HG03025 (cell line): ENCODE data around the gene ZNF277.
"Not testable (repeated sequence)": the region's sequence is repeated elsewhere in the genome, so short reads cannot be mapped to it uniquely, and the experiment has no call there.

Experiments
- ATAC-seq: cut with Tn5 transposase; IDR thresholded peaks from one replicate; pipeline ENCODE4 v1.9.1; 2021; ENCODE audit warnings: mild to moderate bottlenecking, moderate library complexity; ENCODE audit not compliant: unreplicated experiment, low FRiP score

ZNF277 gene

GRCh38 chr7:112286250-112287086 lies 80.0 kb downstream of the ZNF277 start:
- ATAC-seq, result peak; percentile 62

GRCh38 chr7:112288301-112288700 lies 81.8 kb downstream of the ZNF277 start:
- no peak for ATAC-seq

- ATAC-seq, result no peak
Observed at GRCh38 chr7:112290065-112290464, 83.6 kb downstream of the ZNF277 start.

GRCh38 chr7:112292162-112292561 lies 85.7 kb downstream of the ZNF277 start:
- no peak for ATAC-seq

- ATAC-seq, result no peak
Observed at GRCh38 chr7:112293416-112293815, 86.9 kb downstream of the ZNF277 start.

GRCh38 chr7:112296432-112296831 lies 89.9 kb downstream of the ZNF277 start:
- ATAC-seq, result no peak

- ATAC-seq, result no peak
Observed at GRCh38 chr7:112297681-112298080, 91.2 kb downstream of the ZNF277 start.

- no peak for ATAC-seq
Observed at GRCh38 chr7:112298543-112299100, 92.1 kb downstream of the ZNF277 start.

GRCh38 chr7:112300072-112300471 lies 93.6 kb downstream of the ZNF277 start:
- no peak for ATAC-seq

GRCh38 chr7:112300831-112301407 lies 94.4 kb downstream of the ZNF277 start:
- ATAC-seq, result no peak

- ATAC-seq, result no peak
Observed at GRCh38 chr7:112302566-112302965, 96.1 kb downstream of the ZNF277 start.

GRCh38 chr7:112306903-112307302 lies 100.4 kb downstream of the ZNF277 start:
- ATAC-seq, result no peak

- no peak for ATAC-seq
Observed at GRCh38 chr7:112307506-112307905, 101.0 kb downstream of the ZNF277 start.

- no peak for ATAC-seq
Observed at GRCh38 chr7:112308974-112309373, 102.5 kb downstream of the ZNF277 start.

- not testable (repeated sequence) for ATAC-seq
Observed at GRCh38 chr7:112316803-112317202, 110.3 kb downstream of the ZNF277 start.

- ATAC-seq, result no peak
Observed at GRCh38 chr7:112322070-112322469, 115.6 kb downstream of the ZNF277 start.

- no peak for ATAC-seq
Observed at GRCh38 chr7:112327566-112327965, 121.1 kb downstream of the ZNF277 start.

- no peak for ATAC-seq
Observed at GRCh38 chr7:112331492-112331891, 125.0 kb downstream of the ZNF277 start.

- ATAC-seq, result no peak
Observed at GRCh38 chr7:112334366-112334765, 127.9 kb downstream of the ZNF277 start.

- ATAC-seq, result no peak
Observed at GRCh38 chr7:112336261-112336660, 129.8 kb downstream of the ZNF277 start.

GRCh38 chr7:112336936-112337576 lies 130.6 kb downstream of the ZNF277 start:
- no peak for ATAC-seq
